ENCODE results near the gene GAB4. TPM values are rescaled to one million over a fixed set of nuclear protein-coding genes. Genes with fewer than 3 reads are reported as not detected.
"Not testable (repeated sequence)": the region's sequence is repeated elsewhere in the genome, so short reads cannot be mapped to it uniquely, and the experiment has no call there.

GAB4 gene
- total RNA-seq, 1 donor from 2014 or later: not detected

- DNase-seq: no peak
- ATAC-seq: no peak
- intact Hi-C loops (cut with micrococcal nuclease): no loop called here
These were observed 75.4 kb downstream of the GAB4 start for GRCh38 chr22:16932577-16932976.

GRCh38 chr22:16925407-16925966, 82.5 kb downstream of the GAB4 start:
- intact Hi-C loops (cut with micrococcal nuclease): loop anchor here (10.0 kb wide), 1 partner anchor 129 kb away; no protein-coding TSS in a partner anchor
- ATAC-seq (no peak), DNase-seq (no peak)

GRCh38 chr22:16922706-16923105, 85.3 kb downstream of the GAB4 start:
- intact Hi-C loops (cut with micrococcal nuclease): loop anchor here (10.0 kb wide), 1 partner anchor 132 kb away; no protein-coding TSS in a partner anchor
- ATAC-seq: no peak

GRCh38 chr22:16922076-16922475, 85.9 kb downstream of the GAB4 start:
- no peak for ATAC-seq
- no peak for DNase-seq
- intact Hi-C loops (cut with micrococcal nuclease): loop anchor here (10.0 kb wide), 1 partner anchor 133 kb away; no protein-coding TSS in a partner anchor

More at GRCh38 chr22:16922706-16923105, 85.3 kb downstream of the GAB4 start:
- DNase-seq: no peak

GRCh38 chr22:16917144-16918003, 90.6 kb downstream of the GAB4 start:
- ATAC-seq (peak; percentile 62), DNase-seq (peak; percentile 62)
- intact Hi-C loops (cut with micrococcal nuclease): no loop called here

GRCh38 chr22:16915701-16916100, 92.3 kb downstream of the GAB4 start:
- no peak for DNase-seq
- intact Hi-C loops (cut with micrococcal nuclease): no loop called here
- ATAC-seq: no peak

GRCh38 chr22:16914911-16915310, 93.1 kb downstream of the GAB4 start:
- intact Hi-C loops (cut with micrococcal nuclease); ATAC-seq; DNase-seq: not testable (repeated sequence)

GRCh38 chr22:16914006-16914405, 94.0 kb downstream of the GAB4 start:
- DNase-seq: no peak
- no peak for ATAC-seq
- intact Hi-C loops (cut with micrococcal nuclease): no loop called here

- DNase-seq (no peak), ATAC-seq (no peak)
- intact Hi-C loops (cut with micrococcal nuclease): no loop called here
These were observed 95.7 kb downstream of the GAB4 start for GRCh38 chr22:16912281-16912680.

Other genes with a start within 250 kb of the GAB4 start
- gene XKR3, start 182.8 kb downstream of the GAB4 start, total RNA-seq: not detected
- 10.1 TPM for gene IL17RA, start 76.8 kb upstream of the GAB4 start, total RNA-seq
- 1.7 TPM for gene TMEM121B, start 113.1 kb upstream of the GAB4 start, total RNA-seq
- 63.8 TPM for gene HDHD5, start 151.1 kb upstream of the GAB4 start, total RNA-seq
- gene ADA2, start 211.2 kb upstream of the GAB4 start, total RNA-seq: 34.0 TPM

All from left ventricle myocardium superior (tissue), 1 donor.